Left lung (tissue), 10 donors: ENCODE results near the gene NEDD4. TPM values are rescaled to one million over a fixed set of nuclear protein-coding genes. Genes with fewer than 3 reads are reported as not detected.
"Not testable (repeated sequence)": the region's sequence is repeated elsewhere in the genome, so short reads cannot be mapped to it uniquely, and the experiment has no call there.

Source experiments
- ATAC-seq: fragments of 200-7000 bp; cut with Tn5 transposase; one replicate; pipeline ENCODE4 v1.9.1; 2020; ENCODE audit warnings: moderate library complexity
- DNase-seq, 4 donors: peaks; one replicate each; pipeline ENCODE4 v3.0.0-alpha.2; 2013 to 2020
- H3K27ac ChIP-seq, 2 donors: fragments of 200-600 bp; sonication (generic) in 1 of 2; one replicate each; pipeline versions ENCODE4 v1.5.0 to v1.8.0; 2020 to 2021
- H3K27me3 ChIP-seq, 2 donors: fragments of 200-600 bp; sonication (generic) in 1 of 2; one replicate each; pipeline versions ENCODE4 v1.5.0 to v1.8.0; 2020 to 2021
- H3K36me3 ChIP-seq, 2 donors: fragments of 200-600 bp; sonication (generic) in 1 of 2; one replicate each; pipeline versions ENCODE4 v1.5.0 to v1.8.0; 2020 to 2021
- H3K4me1 ChIP-seq, 2 donors: fragments of 200-600 bp; one replicate each; pipeline ENCODE4 v1.8.0; 2021
- H3K4me3 ChIP-seq, 2 donors: fragments of 200-600 bp; sonication (generic) in 1 of 2; one replicate each; pipeline versions ENCODE4 v1.5.0 to v1.8.0; 2020 to 2021; ENCODE audit warnings: mild to moderate bottlenecking in 1 of 2
- H3K9me3 ChIP-seq, 2 donors: fragments of 200-600 bp; sonication (generic) in 1 of 2; one replicate each; pipeline versions ENCODE4 v1.5.0 to v1.8.0; 2020 to 2021
- intact Hi-C, 2 donors: fragments of 100-400 bp; cut with DNase I; formaldehyde crosslinking; loops; one replicate each; pipeline versions ENCODE4 v1.11.2 to v1.14.2; 2022
- polyA plus RNA-seq, 6 donors: library from polyadenylated mRNA; unstranded; fragments of 120-200 nt; gene quantifications; one replicate each; pipeline ENCODE4 v1.2.1, GENCODE V29; 2013; ENCODE audit not compliant: insufficient read length in 6 of 6
- total RNA-seq, 2 donors: library from RNA; stranded (reverse); fragmentation: NEBNext Ultra II Directional; extraction: Animal tissue kit (Norgen Biotek cat#: 25700); gene quantifications; one replicate each; pipeline ENCODE4 v1.2.1, GENCODE V29; 2021
- TF ChIP-seq, protein P1 (sequence below), 2 donors: fragments of 200-600 bp; sonication (generic) in 1 of 2; IDR thresholded peaks; one replicate each; pipeline versions ENCODE4 v1.5.0 to v1.8.0; 2021; ENCODE audit warnings: antibody characterized with exemption in 2 of 2
- donor health status: DM: no; HTN: yes; CAD: no.
- donor health status: DM: no; HTN: no; CAD: no.

The NEDD4 gene
- total and polyA plus RNA-seq, 8 donors: 15.0 to 19.5 (median 17.0) TPM

DNA sequence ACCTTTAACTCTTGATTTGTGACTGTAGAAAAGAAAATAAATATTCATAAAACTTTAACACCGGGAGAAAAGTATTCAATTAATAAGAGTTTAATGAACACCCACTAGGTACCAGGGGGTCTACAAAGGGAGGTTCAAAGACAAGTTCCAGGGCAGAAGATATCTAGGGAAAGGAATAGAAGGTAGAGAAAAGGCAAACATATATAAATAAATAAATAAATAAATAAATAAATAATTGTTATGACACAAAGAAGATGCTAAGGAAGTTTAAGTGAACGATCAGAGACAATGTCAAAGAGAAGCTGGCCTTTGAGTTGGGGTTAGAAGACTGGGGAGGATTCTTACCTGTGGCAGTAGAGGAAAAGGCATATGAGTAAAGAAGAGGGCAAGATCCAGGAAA, 123.8 kb downstream of the NEDD4 start:
- Histone ChIP-seq H3K9me3 (no peaks in the 10 kb centered on the region), H3K27ac (no peak overlapping the region), H3K4me1 (no peaks in the 10 kb centered on the region), H3K4me3 (no peak overlapping the region), H3K36me3 (no peaks in the 10 kb centered on the region), H3K27me3 (no peaks in the 10 kb centered on the region)
- TF ChIP-seq, protein P1, sequence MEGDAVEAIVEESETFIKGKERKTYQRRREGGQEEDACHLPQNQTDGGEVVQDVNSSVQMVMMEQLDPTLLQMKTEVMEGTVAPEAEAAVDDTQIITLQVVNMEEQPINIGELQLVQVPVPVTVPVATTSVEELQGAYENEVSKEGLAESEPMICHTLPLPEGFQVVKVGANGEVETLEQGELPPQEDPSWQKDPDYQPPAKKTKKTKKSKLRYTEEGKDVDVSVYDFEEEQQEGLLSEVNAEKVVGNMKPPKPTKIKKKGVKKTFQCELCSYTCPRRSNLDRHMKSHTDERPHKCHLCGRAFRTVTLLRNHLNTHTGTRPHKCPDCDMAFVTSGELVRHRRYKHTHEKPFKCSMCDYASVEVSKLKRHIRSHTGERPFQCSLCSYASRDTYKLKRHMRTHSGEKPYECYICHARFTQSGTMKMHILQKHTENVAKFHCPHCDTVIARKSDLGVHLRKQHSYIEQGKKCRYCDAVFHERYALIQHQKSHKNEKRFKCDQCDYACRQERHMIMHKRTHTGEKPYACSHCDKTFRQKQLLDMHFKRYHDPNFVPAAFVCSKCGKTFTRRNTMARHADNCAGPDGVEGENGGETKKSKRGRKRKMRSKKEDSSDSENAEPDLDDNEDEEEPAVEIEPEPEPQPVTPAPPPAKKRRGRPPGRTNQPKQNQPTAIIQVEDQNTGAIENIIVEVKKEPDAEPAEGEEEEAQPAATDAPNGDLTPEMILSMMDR (IDR thresholded peaks at IDR 0.05): no peak
- intact Hi-C loops: no loop called here
- no peak for DNase-seq
- ATAC-seq: no peak

DNA sequence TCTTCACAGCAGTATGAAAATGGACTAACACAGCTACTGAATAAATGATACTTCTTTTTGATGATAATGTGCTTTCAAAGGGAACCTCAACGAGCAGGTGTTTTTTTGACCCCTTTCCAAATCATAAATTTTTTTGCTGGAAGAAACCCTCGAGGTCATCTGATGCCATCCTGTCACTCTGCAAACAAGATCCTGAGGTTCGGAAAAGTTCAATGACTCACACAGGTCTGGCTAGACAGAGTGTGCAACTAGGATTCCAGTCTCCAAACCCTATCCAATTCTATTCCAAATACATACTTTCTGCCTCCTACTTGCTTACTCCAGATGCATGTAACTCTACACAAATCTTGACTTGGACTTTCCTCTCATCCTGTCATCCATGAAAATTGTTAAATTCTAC, 124.7 kb downstream of the NEDD4 start:
- Histone ChIP-seq H3K4me1 (no peaks in the 10 kb centered on the region), H3K4me3 (no peak overlapping the region), H3K36me3 (no peaks in the 10 kb centered on the region), H3K27me3 (no peaks in the 10 kb centered on the region), H3K27ac (no peak overlapping the region), H3K9me3 (no peaks in the 10 kb centered on the region)
- TF ChIP-seq, protein P1 (IDR thresholded peaks at IDR 0.05): no peak
- DNase-seq (no peak), ATAC-seq (no peak)
- intact Hi-C loops: no loop called here

DNA sequence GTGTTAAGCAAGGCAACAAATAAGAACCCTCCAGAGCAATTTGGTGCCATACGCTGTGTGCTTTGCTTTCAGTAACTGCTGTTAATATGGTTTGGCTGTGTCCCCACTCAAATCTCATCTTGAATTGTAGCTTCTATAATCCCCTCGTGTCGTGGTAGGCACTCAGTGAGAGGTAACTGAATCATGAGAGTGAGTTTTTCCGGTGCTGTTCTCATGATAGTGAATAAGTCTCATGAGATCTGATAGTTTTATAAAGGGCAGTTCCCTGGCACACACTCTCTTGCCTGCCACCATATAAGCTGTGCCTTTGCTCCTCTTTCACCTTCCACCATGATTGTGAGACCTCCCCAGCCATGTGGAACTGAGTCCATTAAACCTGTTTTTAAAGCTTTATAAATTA, 125.1 kb downstream of the NEDD4 start:
- ATAC-seq, H3K4me1 ChIP-seq, H3K9me3 ChIP-seq, H3K27me3 ChIP-seq, DNase-seq, intact Hi-C loops, H3K4me3 ChIP-seq, H3K27ac ChIP-seq, H3K36me3 ChIP-seq: not testable (repeated sequence)

DNA sequence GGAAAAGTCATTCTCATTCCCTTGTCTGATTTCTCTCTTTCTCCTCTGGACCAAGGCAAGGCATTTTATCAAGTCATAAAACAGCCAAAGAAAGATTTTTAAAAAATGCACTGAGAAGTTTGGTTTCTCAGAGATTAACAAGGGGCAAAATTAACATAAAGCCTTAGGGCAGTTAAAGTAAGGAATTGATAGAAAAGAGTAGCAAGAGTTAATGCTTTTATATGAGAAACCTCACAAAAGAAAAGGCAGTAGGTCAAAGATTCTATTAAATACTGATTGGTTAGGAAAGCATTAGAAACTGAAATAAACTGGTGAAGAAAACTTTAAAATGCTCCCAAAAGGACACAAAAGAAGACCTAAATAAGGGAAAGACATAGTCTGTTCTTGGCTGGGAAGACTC, 129.5 kb downstream of the NEDD4 start:
- H3K9me3 ChIP-seq: no peaks in the 10 kb centered on the region
- ATAC-seq (no peak), DNase-seq (no peak)
- H3K27me3 ChIP-seq: no peaks in the 10 kb centered on the region
- H3K4me3 ChIP-seq: no peak overlapping the region
- intact Hi-C loops: no loop called here
- TF ChIP-seq, protein P1 (IDR thresholded peaks at IDR 0.05): no peak
- H3K27ac ChIP-seq: no peak overlapping the region
- H3K4me1 ChIP-seq: no peaks in the 10 kb centered on the region
- peaks cover 0 to 17% of the 10 kb centered on the region in 2 donors for H3K36me3 ChIP-seq

DNA sequence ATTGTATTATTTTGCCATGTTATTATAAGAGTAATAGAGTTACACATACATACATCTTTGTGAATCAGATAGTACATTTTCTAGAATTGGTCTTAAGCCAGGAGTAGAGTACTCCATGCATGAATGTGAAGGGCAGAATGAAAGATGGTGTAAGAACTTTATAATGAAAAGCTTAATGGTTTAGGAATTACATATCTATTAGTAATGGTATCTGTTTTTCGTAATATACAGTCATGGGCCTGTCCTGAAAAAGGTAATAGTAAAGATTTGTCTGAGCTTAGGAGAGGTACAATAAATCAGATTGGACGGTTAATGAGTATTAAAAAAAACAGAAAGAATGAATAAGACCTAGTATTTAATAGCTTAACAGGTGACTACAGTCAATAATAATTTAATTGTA, 132.3 kb downstream of the NEDD4 start:
- Histone ChIP-seq H3K27ac (no peak overlapping the region), H3K9me3 (no peaks in the 10 kb centered on the region), H3K36me3 (peaks cover 0 to 29% of the 10 kb centered on the region in 2 donors), H3K27me3 (no peaks in the 10 kb centered on the region), H3K4me1 (no peaks in the 10 kb centered on the region), H3K4me3 (no peak overlapping the region)
- intact Hi-C loops: no loop called here
- DNase-seq: no peak
- TF ChIP-seq, protein P1 (IDR thresholded peaks at IDR 0.05): no peak
- no peak for ATAC-seq

DNA sequence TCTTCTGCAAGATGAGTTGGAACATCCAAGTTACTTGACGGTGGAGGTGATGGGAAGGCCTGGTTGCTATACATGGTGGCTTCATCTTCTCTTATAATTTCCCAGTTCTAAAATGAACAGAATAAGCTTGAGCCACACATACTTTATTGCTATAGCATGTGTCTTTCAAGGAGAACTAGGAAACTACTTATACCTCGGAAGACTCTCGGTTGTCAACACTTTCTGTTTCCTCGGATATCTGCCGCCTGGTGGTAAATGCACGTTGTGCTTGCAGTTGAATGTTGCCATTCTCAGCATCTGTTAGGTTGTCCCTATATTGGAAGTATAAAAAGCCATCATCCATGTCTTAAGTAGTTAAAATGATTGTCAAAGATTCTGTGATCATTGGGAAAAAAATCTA, 132.9 kb downstream of the NEDD4 start:
- no peak for DNase-seq
- no peak overlapping the region for H3K4me3 ChIP-seq
- intact Hi-C loops: no loop called here
- H3K4me1 ChIP-seq: no peaks in the 10 kb centered on the region
- ATAC-seq: no peak
- H3K36me3 ChIP-seq: peaks cover 0 to 33% of the 10 kb centered on the region in 2 donors
- H3K27me3 ChIP-seq: no peaks in the 10 kb centered on the region
- TF ChIP-seq, protein P1 (IDR thresholded peaks at IDR 0.05): no peak
- H3K27ac ChIP-seq: no peak overlapping the region
- no peaks in the 10 kb centered on the region for H3K9me3 ChIP-seq
